Measurements from ENCODE around the gene CFL1.
A peak's percentile ranks its signal among the peaks of the same experiment; 100 is the strongest.

GRCh38 chr11:65888163-65888814 lies 30.3 kb upstream of the CFL1 start, which contains the start of gene FIBP:
- TF ChIP-seq CTCF (conservative IDR thresholded peaks at IDR 0.05 in 1 of 2, IDR thresholded peaks at IDR 0.05 in 1 of 2; ENCODE audit: low read depth in 1 of 2, low read length in 2 of 2) (peak; percentile 58 to 62), EZH2 (IDR thresholded peaks at IDR 0.05; ENCODE audit: low read length, missing control alignments) (no peak)
